KMS-11 (cell line): ENCODE results near the gene TAGLN2.

Experiments used
- H2AFZ ChIP-seq: fragments of 200-600 bp; sonication (generic); 2 replicates; pipeline ENCODE4 v1.6.1; 2016; ENCODE audit warnings: antibody characterized with exemption, mixed run types, low read depth
- H3K27ac ChIP-seq: fragments of 200-600 bp; sonication (generic); 2 replicates; pipeline ENCODE4 v1.6.1; 2016; ENCODE audit warnings: mild to moderate bottlenecking, mixed run types
- H3K27me3 ChIP-seq: fragments of 200-600 bp; sonication (generic); 2 replicates; pipeline ENCODE4 v1.6.1; 2017; ENCODE audit warnings: mild to moderate bottlenecking, low read depth, mixed run types, moderate library complexity; ENCODE audit not compliant: insufficient read depth
- H3K36me3 ChIP-seq: fragments of 200-600 bp; sonication (generic); 2 replicates; pipeline ENCODE4 v1.6.1; 2017; ENCODE audit warnings: mild to moderate bottlenecking, mixed run types; ENCODE audit not compliant: insufficient read depth
- H3K4me1 ChIP-seq: fragments of 200-600 bp; sonication (generic); 2 replicates; pipeline ENCODE4 v1.6.1; 2016; ENCODE audit warnings: mild to moderate bottlenecking, low read depth, mixed run types; ENCODE audit not compliant: poor library complexity, severe bottlenecking
- H3K4me2 ChIP-seq: fragments of 200-600 bp; sonication (generic); 2 replicates; pipeline ENCODE4 v1.7.0; 2016; ENCODE audit warnings: mild to moderate bottlenecking, mixed run types
- H3K4me3 ChIP-seq: fragments of 200-600 bp; sonication (generic); IDR thresholded peaks from 2 replicates; pipeline ENCODE4 v1.6.1; 2017; ENCODE audit warnings: low read depth, low read length, mixed read lengths; ENCODE audit not compliant: insufficient read depth
- H3K79me2 ChIP-seq: fragments of 200-600 bp; sonication (generic); 2 replicates; pipeline ENCODE4 v1.6.1; 2016; ENCODE audit warnings: low read depth, mixed run types; ENCODE audit not compliant: insufficient read depth
- H3K9ac ChIP-seq: fragments of 200-600 bp; sonication (generic); 2 replicates; pipeline ENCODE4 v1.6.1; 2016; ENCODE audit warnings: mild to moderate bottlenecking, mixed run types
- H4K20me1 ChIP-seq: fragments of 200-600 bp; sonication (generic); 2 replicates; pipeline ENCODE4 v1.6.1; 2016; ENCODE audit warnings: mild to moderate bottlenecking, mixed run types; ENCODE audit not compliant: insufficient read depth
- TF ChIP-seq, protein P1 (sequence below): fragments of 200-600 bp; sonication (generic); conservative IDR thresholded peaks from 2 replicates; pipeline ENCODE4 v1.6.1; 2017; ENCODE audit warnings: low read depth, mild to moderate bottlenecking, antibody characterized with exemption, low read length, moderate library complexity, mixed read lengths

Gene TAGLN2

DNA sequence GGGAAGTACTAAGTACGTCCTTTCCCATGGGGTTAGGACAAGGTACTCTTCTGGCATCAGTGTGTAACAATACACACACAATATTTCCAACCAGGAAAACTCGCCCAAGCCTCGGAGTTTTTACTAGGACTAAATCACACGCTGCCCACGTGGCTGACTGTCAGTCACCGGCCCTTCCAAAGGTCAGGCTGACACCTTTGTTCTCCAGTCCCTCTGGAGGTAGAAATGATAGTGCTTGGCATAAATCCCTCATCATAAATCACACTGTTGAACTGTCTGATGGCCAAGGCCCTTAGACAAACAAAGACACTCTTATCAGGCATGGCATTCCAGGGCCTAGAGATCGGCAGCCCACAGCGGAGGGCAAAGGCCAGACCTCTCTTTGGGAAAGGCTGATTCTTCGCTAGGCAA, 45.6 kb upstream of the TAGLN2 start:
- Histone ChIP-seq H3K79me2 (no peaks in the 10 kb centered on the region), H2AFZ (no peak overlapping the region), H3K36me3 (no peaks in the 10 kb centered on the region), H3K27ac (no peak overlapping the region), H4K20me1 (no peaks in the 10 kb centered on the region), H3K9ac (no peak overlapping the region), H3K4me2 (no peak overlapping the region), H3K4me1 (no peaks in the 10 kb centered on the region), H3K4me3 (no peak overlapping the region), H3K27me3 (no peaks in the 10 kb centered on the region)
- TF ChIP-seq, protein P1, sequence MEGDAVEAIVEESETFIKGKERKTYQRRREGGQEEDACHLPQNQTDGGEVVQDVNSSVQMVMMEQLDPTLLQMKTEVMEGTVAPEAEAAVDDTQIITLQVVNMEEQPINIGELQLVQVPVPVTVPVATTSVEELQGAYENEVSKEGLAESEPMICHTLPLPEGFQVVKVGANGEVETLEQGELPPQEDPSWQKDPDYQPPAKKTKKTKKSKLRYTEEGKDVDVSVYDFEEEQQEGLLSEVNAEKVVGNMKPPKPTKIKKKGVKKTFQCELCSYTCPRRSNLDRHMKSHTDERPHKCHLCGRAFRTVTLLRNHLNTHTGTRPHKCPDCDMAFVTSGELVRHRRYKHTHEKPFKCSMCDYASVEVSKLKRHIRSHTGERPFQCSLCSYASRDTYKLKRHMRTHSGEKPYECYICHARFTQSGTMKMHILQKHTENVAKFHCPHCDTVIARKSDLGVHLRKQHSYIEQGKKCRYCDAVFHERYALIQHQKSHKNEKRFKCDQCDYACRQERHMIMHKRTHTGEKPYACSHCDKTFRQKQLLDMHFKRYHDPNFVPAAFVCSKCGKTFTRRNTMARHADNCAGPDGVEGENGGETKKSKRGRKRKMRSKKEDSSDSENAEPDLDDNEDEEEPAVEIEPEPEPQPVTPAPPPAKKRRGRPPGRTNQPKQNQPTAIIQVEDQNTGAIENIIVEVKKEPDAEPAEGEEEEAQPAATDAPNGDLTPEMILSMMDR: no peak

DNA sequence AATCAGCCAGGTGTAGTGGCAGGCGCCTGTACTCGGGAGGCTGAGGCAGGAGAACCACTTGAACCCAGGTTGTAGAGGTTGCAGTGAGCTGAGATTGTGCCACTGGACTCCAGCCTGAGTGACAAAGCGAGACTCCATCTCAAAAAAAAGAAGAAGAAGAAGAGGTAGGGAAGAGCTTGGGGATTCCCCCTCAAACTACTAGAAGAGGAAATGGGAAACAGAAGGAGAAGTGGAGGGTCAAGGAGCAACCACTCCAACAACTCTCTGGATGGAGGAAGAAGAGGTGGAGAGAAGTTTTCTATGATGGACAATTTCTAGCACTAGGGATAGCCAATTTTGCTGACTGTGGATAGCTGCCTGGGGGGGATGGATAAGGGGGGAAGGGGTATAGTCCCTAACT, 43.6 kb upstream of the TAGLN2 start:
- Histone ChIP-seq H3K4me3 (no peak overlapping the region), H4K20me1 (no peaks in the 10 kb centered on the region), H3K4me1 (no peaks in the 10 kb centered on the region), H3K9ac (no peak overlapping the region), H3K36me3 (no peaks in the 10 kb centered on the region), H3K27me3 (no peaks in the 10 kb centered on the region), H2AFZ (no peak overlapping the region), H3K79me2 (no peaks in the 10 kb centered on the region), H3K4me2 (no peak overlapping the region), H3K27ac (no peak overlapping the region)
- TF ChIP-seq, protein P1: no peak

GRCh38 chr1:159965263-159965662, 40.0 kb upstream of the TAGLN2 start:
- Histone ChIP-seq H3K9ac (no peak overlapping the region), H3K4me3 (no peak overlapping the region), H3K27ac (no peak overlapping the region), H3K79me2 (no peaks in the 10 kb centered on the region), H4K20me1 (no peaks in the 10 kb centered on the region), H3K27me3 (no peaks in the 10 kb centered on the region), H3K4me2 (no peak overlapping the region), H3K4me1 (no peaks in the 10 kb centered on the region), H2AFZ (no peak overlapping the region), H3K36me3 (no peaks in the 10 kb centered on the region)
- TF ChIP-seq, protein P1: no peak

DNA sequence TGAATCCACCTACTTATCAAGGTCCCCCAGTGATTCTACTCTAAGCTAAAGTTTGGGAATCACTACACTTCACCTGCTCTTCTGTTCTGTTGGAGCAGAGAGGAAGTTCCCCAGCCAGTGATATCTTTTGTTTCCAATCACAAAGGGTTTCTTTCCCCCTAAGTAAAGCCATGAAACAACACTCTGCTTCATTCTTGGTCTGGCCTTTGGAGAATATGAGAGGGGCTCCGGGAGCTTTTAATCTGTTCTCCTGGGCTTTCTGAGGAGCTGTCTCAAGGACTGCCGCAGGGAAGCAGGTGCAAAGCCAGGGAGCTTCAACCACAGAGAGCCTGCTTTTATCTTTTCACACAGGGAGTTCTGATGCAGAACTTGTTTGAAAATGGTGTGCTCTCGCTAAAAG, 38.8 kb upstream of the TAGLN2 start:
- H3K4me3 ChIP-seq: no peak overlapping the region
- H3K4me2 ChIP-seq: no peak overlapping the region
- no peaks in the 10 kb centered on the region for H3K4me1 ChIP-seq
- H3K27ac ChIP-seq: no peak overlapping the region
- TF ChIP-seq, protein P1: no peak
- no peaks in the 10 kb centered on the region for H3K27me3 ChIP-seq
- no peak overlapping the region for H3K9ac ChIP-seq
- H2AFZ ChIP-seq: no peak overlapping the region
- H3K36me3 ChIP-seq: no peaks in the 10 kb centered on the region
- no peaks in the 10 kb centered on the region for H3K79me2 ChIP-seq
- no peaks in the 10 kb centered on the region for H4K20me1 ChIP-seq
